ENCODE measurements around the gene FBL. TPM values are rescaled to one million over a fixed set of nuclear protein-coding genes. Genes with fewer than 3 reads are reported as not detected.
A peak's percentile ranks its signal among the peaks of the same experiment; 100 is the strongest.

FBL gene
- total and polyA plus RNA-seq, 10 donors, result 126 to 403 (median 181) TPM

DNA sequence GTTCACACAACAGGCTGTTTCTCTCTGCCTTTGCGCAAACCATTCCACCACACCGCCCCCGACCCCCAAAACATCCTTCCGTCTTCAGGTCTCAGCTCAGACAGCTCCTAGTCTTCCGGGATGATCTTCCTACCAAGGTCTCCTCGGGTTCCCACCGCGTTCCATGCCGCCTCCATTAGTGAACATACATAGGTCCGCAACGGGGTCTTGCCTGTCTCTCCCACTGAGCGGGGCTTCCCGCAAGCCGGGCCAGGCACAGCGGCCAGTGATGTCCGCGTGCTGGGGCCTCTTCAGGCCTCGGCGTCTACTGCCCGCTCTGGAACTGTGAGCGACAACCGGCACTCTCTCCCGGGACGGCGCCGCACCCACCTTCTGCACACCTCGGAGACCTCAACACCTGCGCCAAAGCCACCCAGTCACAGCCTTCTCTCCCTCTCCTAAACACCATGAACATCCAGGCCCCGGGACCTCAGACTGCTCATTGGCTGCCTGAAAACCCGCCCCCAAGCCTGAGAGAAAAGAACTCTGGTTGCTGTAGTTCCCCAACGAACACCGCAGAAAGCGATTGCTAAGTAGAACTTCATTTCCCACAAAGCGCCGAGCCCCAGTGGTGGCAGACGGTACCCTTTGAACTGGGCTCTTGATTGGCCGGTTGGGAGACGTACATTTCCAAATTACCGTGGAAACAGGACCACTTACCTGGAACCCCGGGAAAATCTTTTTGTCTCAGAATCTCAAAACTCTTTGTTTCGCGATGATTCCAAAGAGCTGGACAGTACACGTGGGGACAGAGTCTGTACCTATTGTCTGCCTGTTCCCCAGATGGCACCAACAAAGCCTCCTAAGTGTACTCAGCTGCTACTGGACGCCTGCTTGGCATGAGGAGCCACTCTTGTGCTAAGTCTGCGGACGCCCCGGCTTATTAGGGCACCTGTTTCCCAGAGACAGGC is 21.8 kb downstream of the FBL start:
- Histone ChIP-seq H3K9me3 (no peaks in the 10 kb centered on the region), H3K36me3 (peaks cover 0 to 45% (median 38%) of the 10 kb centered on the region in 6 donors), H3K4me1 (peaks cover 5 to 59% (median 22%) of the 10 kb centered on the region in 6 donors), H3K27me3 (replicated peaks in 1 of 7) (no peaks in the 10 kb centered on the region), H3K27ac (peak overlapping the region; percentile 58 to 86 (median 78)), H3K4me3 (peak overlapping the region; percentile 61 to 88 (median 75))
- TF ChIP-seq POLR2AphosphoS5 (IDR thresholded peaks at IDR 0.05) (peak; percentile 90 to 94 (median 91)), POLR2A (IDR thresholded peaks at IDR 0.05) (no peak)
- TF ChIP-seq, protein P1, sequence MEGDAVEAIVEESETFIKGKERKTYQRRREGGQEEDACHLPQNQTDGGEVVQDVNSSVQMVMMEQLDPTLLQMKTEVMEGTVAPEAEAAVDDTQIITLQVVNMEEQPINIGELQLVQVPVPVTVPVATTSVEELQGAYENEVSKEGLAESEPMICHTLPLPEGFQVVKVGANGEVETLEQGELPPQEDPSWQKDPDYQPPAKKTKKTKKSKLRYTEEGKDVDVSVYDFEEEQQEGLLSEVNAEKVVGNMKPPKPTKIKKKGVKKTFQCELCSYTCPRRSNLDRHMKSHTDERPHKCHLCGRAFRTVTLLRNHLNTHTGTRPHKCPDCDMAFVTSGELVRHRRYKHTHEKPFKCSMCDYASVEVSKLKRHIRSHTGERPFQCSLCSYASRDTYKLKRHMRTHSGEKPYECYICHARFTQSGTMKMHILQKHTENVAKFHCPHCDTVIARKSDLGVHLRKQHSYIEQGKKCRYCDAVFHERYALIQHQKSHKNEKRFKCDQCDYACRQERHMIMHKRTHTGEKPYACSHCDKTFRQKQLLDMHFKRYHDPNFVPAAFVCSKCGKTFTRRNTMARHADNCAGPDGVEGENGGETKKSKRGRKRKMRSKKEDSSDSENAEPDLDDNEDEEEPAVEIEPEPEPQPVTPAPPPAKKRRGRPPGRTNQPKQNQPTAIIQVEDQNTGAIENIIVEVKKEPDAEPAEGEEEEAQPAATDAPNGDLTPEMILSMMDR (IDR thresholded peaks at IDR 0.05 in 8 of 11, conservative IDR thresholded peaks at IDR 0.05 in 3 of 11), result peak in 1 of 11 experiments; percentile 32
- DNase-seq, result peak; percentile 94
- intact Hi-C loops (cut with DNase I; ENCODE audit: low total_unique reads), result no loop called here
- 6 to 10% (median 7%) methylated on average over 35 to 47 of the region's 47 CpGs for WGBS, 5 donors

DNA sequence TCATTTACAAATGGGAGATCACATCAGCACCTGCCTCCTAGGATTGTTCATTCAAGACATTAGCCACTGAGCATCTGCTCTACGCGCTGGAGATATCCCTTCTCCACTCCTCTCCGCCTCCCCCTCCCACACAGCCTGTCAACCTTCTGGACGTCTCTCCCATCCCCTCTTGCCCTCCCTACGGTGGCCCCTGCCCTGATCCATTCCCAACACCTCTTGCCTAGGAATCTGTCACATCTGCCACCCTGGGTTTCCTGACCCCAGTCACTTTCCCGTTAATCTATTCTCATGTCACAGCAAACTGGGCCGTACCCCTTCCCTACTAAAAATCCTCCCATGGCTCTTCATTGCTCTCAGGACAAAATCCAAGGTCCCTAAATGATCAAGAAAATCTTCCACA is 22.5 kb downstream of the FBL start:
- 32 to 43% (median 35%) methylated on average over 7 of the region's 7 CpGs for WGBS, 5 donors

DNA sequence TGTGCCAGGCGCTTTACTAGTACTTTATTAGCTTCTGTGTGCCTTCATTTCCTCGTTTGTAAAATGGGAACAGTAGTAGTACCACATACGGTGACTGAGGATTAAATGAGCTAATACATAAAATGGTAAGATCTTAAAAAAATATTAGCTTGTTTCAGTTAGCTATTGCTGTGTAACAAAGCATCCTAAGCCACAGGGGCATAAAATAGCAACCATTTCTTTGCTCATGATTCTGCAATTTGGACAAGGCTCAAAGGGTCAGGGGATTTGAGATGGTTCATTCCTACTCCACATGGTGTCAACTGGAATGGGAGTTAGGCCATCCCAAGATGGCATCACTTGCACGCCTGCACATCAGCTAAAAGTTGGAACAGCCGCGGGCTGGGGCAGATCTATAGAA is 25.5 kb downstream of the FBL start:
- Histone ChIP-seq H3K27me3 (replicated peaks in 1 of 7) (no peaks in the 10 kb centered on the region), H3K36me3 (peaks cover 0 to 27% (median 6%) of the 10 kb centered on the region in 6 donors), H3K9me3 (no peaks in the 10 kb centered on the region), H3K4me3 (no peak overlapping the region), H3K4me1 (peaks cover 5 to 44% (median 21%) of the 10 kb centered on the region in 6 donors), H3K27ac (no peak overlapping the region)
- DNase-seq, result no peak
- TF ChIP-seq POLR2AphosphoS5 (IDR thresholded peaks at IDR 0.05), result no peak
- TF ChIP-seq, protein P1 (IDR thresholded peaks at IDR 0.05 in 8 of 11, conservative IDR thresholded peaks at IDR 0.05 in 3 of 11), result no peak
- no peak for TF ChIP-seq POLR2A (IDR thresholded peaks at IDR 0.05)
- intact Hi-C loops (cut with DNase I; ENCODE audit: low total_unique reads), result no loop called here
- WGBS, 5 donors, result 91 to 97% (median 94%) methylated on average over 6 of the region's 6 CpGs

More for the DNA sequence above, 22.5 kb downstream of the FBL start:
- H3K27ac ChIP-seq, result peak overlapping the region in 6 of 8 donors; percentile 70 to 86 (median 81)
- no peaks in the 10 kb centered on the region for H3K27me3 ChIP-seq (replicated peaks in 1 of 7)
- intact Hi-C loops (cut with DNase I; ENCODE audit: low total_unique reads), result no loop called here
- H3K36me3 ChIP-seq, result peaks cover 0 to 38% (median 33%) of the 10 kb centered on the region in 6 donors
- peak overlapping the region; percentile 61 to 88 (median 75) for H3K4me3 ChIP-seq
- no peaks in the 10 kb centered on the region for H3K9me3 ChIP-seq
- no peak for DNase-seq
- peaks cover 5 to 56% (median 23%) of the 10 kb centered on the region in 6 donors for H3K4me1 ChIP-seq
- TF ChIP-seq, protein P1 (IDR thresholded peaks at IDR 0.05 in 8 of 11, conservative IDR thresholded peaks at IDR 0.05 in 3 of 11), result no peak
- no peak for TF ChIP-seq POLR2A (IDR thresholded peaks at IDR 0.05)
- TF ChIP-seq POLR2AphosphoS5 (IDR thresholded peaks at IDR 0.05), result no peak

DNA sequence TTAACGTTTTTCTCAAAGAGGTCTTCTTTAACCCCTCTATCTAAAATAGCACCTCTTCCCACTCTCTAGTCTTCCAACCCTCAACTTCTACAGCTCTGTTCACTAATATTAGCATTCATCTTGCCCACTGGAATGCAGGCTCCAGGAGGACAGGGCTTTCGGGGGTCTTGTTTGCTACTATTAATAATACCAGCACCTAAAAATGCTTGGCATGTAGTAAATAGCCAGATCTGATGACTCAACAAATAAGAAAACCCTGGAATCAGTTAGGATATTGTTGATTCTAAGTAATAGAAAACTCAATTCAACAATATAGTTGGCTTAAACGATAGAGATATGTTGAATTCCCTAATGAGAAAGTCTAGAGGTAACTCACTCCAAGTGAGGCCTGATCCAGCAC is 26.4 kb downstream of the FBL start:
- H3K36me3 ChIP-seq, result peaks cover 0 to 24% (median 0%) of the 10 kb centered on the region in 6 donors
- intact Hi-C loops (cut with DNase I; ENCODE audit: low total_unique reads), result no loop called here
- TF ChIP-seq, protein P1 (IDR thresholded peaks at IDR 0.05 in 8 of 11, conservative IDR thresholded peaks at IDR 0.05 in 3 of 11), result no peak
- no peak for TF ChIP-seq POLR2AphosphoS5 (IDR thresholded peaks at IDR 0.05)
- TF ChIP-seq POLR2A (IDR thresholded peaks at IDR 0.05), result no peak
- no peak overlapping the region for H3K27ac ChIP-seq
- DNase-seq, result no peak
- H3K9me3 ChIP-seq, result no peaks in the 10 kb centered on the region
- H3K4me1 ChIP-seq, result peaks cover 5 to 35% (median 17%) of the 10 kb centered on the region in 6 donors
- H3K27me3 ChIP-seq (replicated peaks in 1 of 7), result no peaks in the 10 kb centered on the region
- no peak overlapping the region for H3K4me3 ChIP-seq
- WGBS, 5 donors, result 88 to 97% (median 93%) methylated on average over 3 of the region's 3 CpGs
